Fibroblast of skin of abdomen (primary cell): Measurements from ENCODE around the gene EEF2K. TPM values are rescaled to one million over a fixed set of nuclear protein-coding genes. Genes with fewer than 3 reads are reported as not detected.
"Not testable (repeated sequence)": the region's sequence is repeated elsewhere in the genome, so short reads cannot be mapped to it uniquely, and the experiment has no call there.

Source experiments
- DNase-seq: peaks from one replicate; pipeline ENCODE4 v3.0.0-alpha.2; 2013
- polyA plus RNA-seq, 2 experiments: library from polyadenylated mRNA; unstranded; fragments of 120-200 nt; gene quantifications; one replicate each; pipeline ENCODE4 v1.2.1, GENCODE V29; 2013; ENCODE audit not compliant: insufficient read length in 2 of 2

The EEF2K gene
- polyA plus RNA-seq (2013, experiment 1 of 2; ENCODE audit: insufficient read length) = 17.2 TPM
- polyA plus RNA-seq (2013, experiment 2 of 2; ENCODE audit: insufficient read length) = 14.8 TPM

- DNase-seq = peak; percentile 93
Observed at GRCh38 chr16:22206013-22206841, at the start of gene EEF2K. EEF2K (plus strand) TSS chr16:22206278; CDS start chr16:22225730, 19,452 bp downstream.

- no peak for DNase-seq
Observed at GRCh38 chr16:22161401-22161800, 44.7 kb upstream of the EEF2K start.

GRCh38 chr16:22161999-22162655, 44.0 kb upstream of the EEF2K start, which contains the start of gene SDR42E2:
SDR42E2 (plus strand) TSS chr16:22162506; CDS start chr16:22165583, 3,077 bp downstream.
- DNase-seq = no peak

- no peak for DNase-seq
Observed at GRCh38 chr16:22162656-22163009, 43.4 kb upstream of the EEF2K start.

GRCh38 chr16:22163806-22164205, 42.3 kb upstream of the EEF2K start:
- DNase-seq = no peak

GRCh38 chr16:22164482-22164881, 41.6 kb upstream of the EEF2K start:
- DNase-seq = no peak

- DNase-seq = no peak
Observed at GRCh38 chr16:22165508-22166285, 40.4 kb upstream of the EEF2K start.

- DNase-seq = no peak
Observed at GRCh38 chr16:22171953-22172352, 34.1 kb upstream of the EEF2K start.

GRCh38 chr16:22172642-22173041, 33.4 kb upstream of the EEF2K start:
- not testable (repeated sequence) for DNase-seq

- DNase-seq = no peak
Observed at GRCh38 chr16:22174642-22175041, 31.4 kb upstream of the EEF2K start.

- DNase-seq = no peak
Observed at GRCh38 chr16:22177968-22178930, 27.8 kb upstream of the EEF2K start.

- no peak for DNase-seq
Observed at GRCh38 chr16:22181426-22181825, 24.7 kb upstream of the EEF2K start.

- no peak for DNase-seq
Observed at GRCh38 chr16:22181843-22182242, 24.2 kb upstream of the EEF2K start.

- DNase-seq = no peak
Observed at GRCh38 chr16:22183335-22183734, 22.7 kb upstream of the EEF2K start.

- no peak for DNase-seq
Observed at GRCh38 chr16:22183901-22184614, 22.0 kb upstream of the EEF2K start.

- no peak for DNase-seq
Observed at GRCh38 chr16:22184615-22184968, 21.5 kb upstream of the EEF2K start.

GRCh38 chr16:22186517-22186916, 19.6 kb upstream of the EEF2K start:
- no peak for DNase-seq

- no peak for DNase-seq
Observed at GRCh38 chr16:22188267-22188594, 17.8 kb upstream of the EEF2K start.

- peak; percentile 86 for DNase-seq
Observed at GRCh38 chr16:22188595-22189442, 17.3 kb upstream of the EEF2K start.

- DNase-seq = no peak
Observed at GRCh38 chr16:22189473-22190080, 16.5 kb upstream of the EEF2K start.
